Left ventricle myocardium inferior (tissue), 1 donor: ENCODE data around the gene SRRT. TPM values are rescaled to one million over a fixed set of nuclear protein-coding genes. Genes with fewer than 3 reads are reported as not detected.
"Not testable (repeated sequence)": the region's sequence is repeated elsewhere in the genome, so short reads cannot be mapped to it uniquely, and the experiment has no call there.

Source experiments
- DNase-seq: peaks from one replicate; pipeline ENCODE4 v3.0.0-alpha.2; 2020
- H3K27ac ChIP-seq: fragments of 200-600 bp; replicated peaks from 2 replicates; pipeline ENCODE4 v1.8.0; 2021
- H3K27me3 ChIP-seq: fragments of 200-600 bp; 2 replicates; pipeline ENCODE4 v1.8.0; 2021; ENCODE audit warnings: low read depth
- H3K36me3 ChIP-seq: fragments of 200-600 bp; 2 replicates; pipeline ENCODE4 v1.8.0; 2021
- H3K4me1 ChIP-seq: fragments of 200-600 bp; 2 replicates; pipeline ENCODE4 v1.8.0; 2021
- H3K4me3 ChIP-seq: fragments of 200-600 bp; 2 replicates; pipeline ENCODE4 v1.8.0; 2021; ENCODE audit warnings: mild to moderate bottlenecking, moderate library complexity
- H3K9me3 ChIP-seq: fragments of 200-600 bp; replicated peaks from 2 replicates; pipeline ENCODE4 v1.8.0; 2021
- CTCF ChIP-seq: fragments of 200-600 bp; IDR thresholded peaks from 2 replicates; pipeline ENCODE4 v1.8.0; 2021; ENCODE audit warnings: antibody characterized with exemption, mild to moderate bottlenecking, borderline replicate concordance
- intact Hi-C: fragments of 100-400 bp; cut with micrococcal nuclease; formaldehyde crosslinking; loops from one replicate; pipeline ENCODE4 v1.11.0; 2022
- total RNA-seq: library from RNA; stranded (reverse); fragmentation: NEBNext Ultra II Directional; extraction: Animal tissue kit (Norgen Biotek cat#: 25700); gene quantifications from one replicate; pipeline ENCODE4 v1.2.1, GENCODE V29; 2021
- donor health status: DM: no; HTN: yes; CAD: no; lungs with severe emphysema.

Gene SRRT
- total RNA-seq, 1 donor from 2014 or later = 51.3 TPM

GRCh38 chr7:100914208-100914878 is 39.4 kb downstream of the SRRT start:
- DNase-seq = no peak
- Histone ChIP-seq H3K27ac (no peak overlapping the region), H3K9me3 (no peaks in the 10 kb centered on the region), H3K36me3 (no peaks in the 10 kb centered on the region), H3K4me3 (no peak overlapping the region), H3K27me3 (peaks cover 52% of the 10 kb centered on the region), H3K4me1 (no peaks in the 10 kb centered on the region)
- TF ChIP-seq CTCF = no peak
- intact Hi-C loops = no loop called here

- Histone ChIP-seq H3K9me3 (no peaks in the 10 kb centered on the region), H3K4me3 (no peak overlapping the region), H3K36me3 (no peaks in the 10 kb centered on the region), H3K27me3 (peaks cover 58% of the 10 kb centered on the region), H3K4me1 (no peaks in the 10 kb centered on the region), H3K27ac (no peak overlapping the region)
- TF ChIP-seq CTCF = no peak
- intact Hi-C loops = no loop called here
- DNase-seq = no peak
Measured at GRCh38 chr7:100914879-100915447, 40.1 kb downstream of the SRRT start.

GRCh38 chr7:100919335-100919734 is 44.4 kb downstream of the SRRT start:
- intact Hi-C loops, H3K4me1 ChIP-seq, H3K4me3 ChIP-seq, H3K27ac ChIP-seq, H3K36me3 ChIP-seq, DNase-seq, H3K9me3 ChIP-seq: not testable (repeated sequence)
- H3K27me3 ChIP-seq = peaks cover 50% of the 10 kb centered on the region

GRCh38 chr7:100919779-100920437 is 45.0 kb downstream of the SRRT start:
- H3K4me3 ChIP-seq, intact Hi-C loops, H3K36me3 ChIP-seq: not testable (repeated sequence)

GRCh38 chr7:100921039-100921438 is 46.1 kb downstream of the SRRT start:
- H3K36me3 ChIP-seq = no peaks in the 10 kb centered on the region
- intact Hi-C loops = no loop called here
- H3K4me3 ChIP-seq = no peak overlapping the region
- no peaks in the 10 kb centered on the region for H3K9me3 ChIP-seq
- no peak for DNase-seq
- TF ChIP-seq CTCF = no peak
- no peaks in the 10 kb centered on the region for H3K4me1 ChIP-seq
- no peak overlapping the region for H3K27ac ChIP-seq
- H3K27me3 ChIP-seq = peaks cover 45% of the 10 kb centered on the region

More at GRCh38 chr7:100919779-100920437, 45.0 kb downstream of the SRRT start:
- H3K27me3 ChIP-seq = peaks cover 50% of the 10 kb centered on the region
- not testable (repeated sequence) for H3K27ac ChIP-seq, H3K9me3 ChIP-seq, H3K4me1 ChIP-seq, DNase-seq

GRCh38 chr7:100923616-100924015 is 48.7 kb downstream of the SRRT start:
- H3K4me1 ChIP-seq, H3K4me3 ChIP-seq, H3K36me3 ChIP-seq, DNase-seq, H3K9me3 ChIP-seq, H3K27ac ChIP-seq, intact Hi-C loops: not testable (repeated sequence)
- peaks cover 20% of the 10 kb centered on the region for H3K27me3 ChIP-seq

GRCh38 chr7:100929808-100930174 is 54.9 kb downstream of the SRRT start:
- Histone ChIP-seq H3K27ac (no peak overlapping the region), H3K4me3 (no peak overlapping the region), H3K4me1 (peaks cover 6% of the 10 kb centered on the region), H3K27me3 (no peaks in the 10 kb centered on the region), H3K9me3 (peaks cover 13% of the 10 kb centered on the region), H3K36me3 (no peaks in the 10 kb centered on the region)
- no peak for TF ChIP-seq CTCF
- intact Hi-C loops = no loop called here
- DNase-seq = no peak
